Right lobe of liver (tissue), 4 donors: ENCODE measurements around the gene NCAPG.

ENCODE experiments used
- CTCF ChIP-seq, 4 donors: fragments of 200-600 bp in 3 of 4; fragments of 450-650 bp in 1 of 4; IDR thresholded peaks; one replicate each; pipeline versions ENCODE4 v1.5.1 to v1.8.0; 2016 to 2022; ENCODE audit warnings: antibody characterized with exemption in 4 of 4, mild to moderate bottlenecking in 2 of 4
- POLR2A ChIP-seq: fragments of 450-650 bp; IDR thresholded peaks from one replicate; pipeline ENCODE4 v1.6.1; 2017; ENCODE audit warnings: antibody characterized with exemption, mild to moderate bottlenecking
- donor health status: DM: no; HTN: no; CAD: no.
- donor health status: DM: no; HTN: no; CAD: no.
- donor health status: DM: no; HTN: yes; CAD: no.

- TF ChIP-seq CTCF (IDR thresholded peaks at IDR 0.05) = no peak
- no peak for TF ChIP-seq POLR2A
Observed at GRCh38 chr4:17812125-17812524, 1.3 kb downstream of the NCAPG start.
